Thyroid gland (tissue), 4 donors: ENCODE data around the gene VHLL. TPM values are rescaled to one million over a fixed set of nuclear protein-coding genes. Genes with fewer than 3 reads are reported as not detected.

Source experiments
- DNase-seq, 2 donors: peaks; one replicate each; pipeline ENCODE4 v3.0.0-alpha.2; 2019
- H3K27ac ChIP-seq, 3 donors: fragments of 200-600 bp; sonication (generic); 1 replicate in 2 of 3; 2 replicates in 1 of 3; pipeline ENCODE4 v1.5.1; 2016 to 2019; ENCODE audit warnings: mild to moderate bottlenecking in 1 of 3, moderate library complexity in 1 of 3
- H3K27me3 ChIP-seq: fragments of 200-600 bp; sonication (generic); one replicate; pipeline ENCODE4 v1.5.1; 2019
- H3K36me3 ChIP-seq, 2 donors: fragments of 200-600 bp; sonication (generic); one replicate each; pipeline ENCODE4 v1.5.1; 2016 to 2019
- H3K4me1 ChIP-seq, 2 donors: fragments of 200-600 bp; sonication (generic); one replicate each; pipeline ENCODE4 v1.5.1; 2017 to 2019
- H3K4me3 ChIP-seq, 3 donors: fragments of 200-600 bp; sonication (generic); replicated peaks in 1 of 3; 1 replicate in 2 of 3; 2 replicates in 1 of 3; pipeline ENCODE4 v1.5.1; 2016; ENCODE audit warnings: mild to moderate bottlenecking in 1 of 3
- H3K9me3 ChIP-seq: fragments of 200-600 bp; sonication (generic); one replicate; pipeline ENCODE4 v1.5.1; 2017
- POLR2A ChIP-seq, 2 donors: fragments of 450-650 bp; IDR thresholded peaks; one replicate each; pipeline ENCODE4 v1.6.1; 2017; ENCODE audit warnings: antibody characterized with exemption in 2 of 2, mild to moderate bottlenecking in 2 of 2, moderate library complexity in 1 of 2
- WGBS, 2 donors: methylation state at CpG; one replicate each; pipeline ENCODE4 v1.1.5; 2017; 5-methylcytosine and 5-hydroxymethylcytosine counted together
- intact Hi-C: fragments of 100-400 bp; cut with DNase I; formaldehyde crosslinking; loops from one replicate; pipeline ENCODE4 v1.15.1; 2023
- total RNA-seq, 4 donors: library from RNA; depleted of rRNA; stranded (reverse); fragments of >200 nt; gene quantifications; one replicate each; pipeline ENCODE4 v1.2.3, GENCODE V29; 2016
- TF ChIP-seq, protein P1 (sequence below), 6 experiments: fragments of 200-600 bp in 3 of 6; fragments of 450-650 bp in 3 of 6; sonication (generic) in 3 of 6; IDR thresholded peaks; one replicate each; pipeline ENCODE4 v1.5.1; 2016 to 2019; ENCODE audit warnings: antibody characterized with exemption in 6 of 6, mild to moderate bottlenecking in 2 of 6, inconsistent platforms in 1 of 6, moderate library complexity in 1 of 6

VHLL gene
- total RNA-seq, 4 donors from 2014 or later = not detected

DNA sequence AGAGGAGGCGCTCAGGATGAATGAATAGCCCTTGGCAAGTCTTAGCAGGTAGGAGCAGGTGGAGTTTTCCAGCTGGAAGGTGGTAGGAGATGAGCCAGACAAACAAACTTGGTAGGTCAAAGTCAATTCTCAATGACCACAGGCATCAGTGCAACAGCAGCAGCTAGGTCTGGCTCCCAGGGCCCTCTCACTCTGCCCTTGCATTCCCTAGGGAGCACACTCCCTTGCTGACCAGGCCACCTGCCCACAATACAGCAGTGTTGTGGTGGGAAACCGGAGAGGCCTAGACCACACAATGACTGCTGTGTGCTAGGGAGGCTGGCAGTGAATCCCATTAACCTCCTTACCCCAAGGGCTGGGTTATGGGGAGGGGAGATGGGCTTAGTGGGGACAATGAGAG is 38.2 kb downstream of the VHLL start:
- Histone ChIP-seq H3K36me3 (peaks cover 77 to 78% of the 10 kb centered on the region in 2 donors), H3K9me3 (no peaks in the 10 kb centered on the region), H3K4me1 (no peaks in the 10 kb centered on the region), H3K27ac (no peak overlapping the region), H3K4me3 (no peak overlapping the region), H3K27me3 (no peaks in the 10 kb centered on the region)
- WGBS, 2 donors = 93 to 100% methylated on average over 2 of the region's 2 CpGs
- DNase-seq = no peak
- TF ChIP-seq POLR2A (IDR thresholded peaks at IDR 0.05) = no peak
- TF ChIP-seq, protein P1, sequence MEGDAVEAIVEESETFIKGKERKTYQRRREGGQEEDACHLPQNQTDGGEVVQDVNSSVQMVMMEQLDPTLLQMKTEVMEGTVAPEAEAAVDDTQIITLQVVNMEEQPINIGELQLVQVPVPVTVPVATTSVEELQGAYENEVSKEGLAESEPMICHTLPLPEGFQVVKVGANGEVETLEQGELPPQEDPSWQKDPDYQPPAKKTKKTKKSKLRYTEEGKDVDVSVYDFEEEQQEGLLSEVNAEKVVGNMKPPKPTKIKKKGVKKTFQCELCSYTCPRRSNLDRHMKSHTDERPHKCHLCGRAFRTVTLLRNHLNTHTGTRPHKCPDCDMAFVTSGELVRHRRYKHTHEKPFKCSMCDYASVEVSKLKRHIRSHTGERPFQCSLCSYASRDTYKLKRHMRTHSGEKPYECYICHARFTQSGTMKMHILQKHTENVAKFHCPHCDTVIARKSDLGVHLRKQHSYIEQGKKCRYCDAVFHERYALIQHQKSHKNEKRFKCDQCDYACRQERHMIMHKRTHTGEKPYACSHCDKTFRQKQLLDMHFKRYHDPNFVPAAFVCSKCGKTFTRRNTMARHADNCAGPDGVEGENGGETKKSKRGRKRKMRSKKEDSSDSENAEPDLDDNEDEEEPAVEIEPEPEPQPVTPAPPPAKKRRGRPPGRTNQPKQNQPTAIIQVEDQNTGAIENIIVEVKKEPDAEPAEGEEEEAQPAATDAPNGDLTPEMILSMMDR (IDR thresholded peaks at IDR 0.05) = no peak
- intact Hi-C loops = no loop called here

DNA sequence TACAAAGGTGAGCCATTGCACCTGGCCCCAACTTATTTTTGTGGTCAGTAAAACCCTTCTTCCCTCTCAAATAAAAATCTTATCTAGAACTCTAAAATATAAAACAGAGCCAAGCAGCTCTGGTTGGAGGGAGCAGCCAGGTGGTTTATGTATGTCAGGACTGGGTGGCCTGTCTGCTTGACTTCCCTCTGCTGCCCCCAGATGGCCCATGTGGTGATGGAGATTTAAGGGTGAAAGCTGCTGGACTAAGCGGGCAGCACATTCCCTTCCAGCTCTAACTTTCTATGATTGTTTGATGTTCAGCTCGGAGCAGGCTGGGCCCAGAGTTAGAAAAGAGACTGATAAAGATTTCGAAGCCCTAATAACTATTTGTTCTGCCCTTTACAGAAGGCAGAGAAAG is 39.3 kb downstream of the VHLL start:
- TF ChIP-seq, protein P1 (IDR thresholded peaks at IDR 0.05) = no peak
- no peak for TF ChIP-seq POLR2A (IDR thresholded peaks at IDR 0.05)
- WGBS, 2 donors = 86 to 92% methylated on average over 3 of the region's 3 CpGs
- Histone ChIP-seq H3K27ac (no peak overlapping the region), H3K27me3 (no peaks in the 10 kb centered on the region), H3K4me3 (no peak overlapping the region), H3K4me1 (no peaks in the 10 kb centered on the region), H3K36me3 (peaks cover 68 to 79% of the 10 kb centered on the region in 2 donors), H3K9me3 (no peaks in the 10 kb centered on the region)
- DNase-seq = no peak
- intact Hi-C loops = no loop called here

DNA sequence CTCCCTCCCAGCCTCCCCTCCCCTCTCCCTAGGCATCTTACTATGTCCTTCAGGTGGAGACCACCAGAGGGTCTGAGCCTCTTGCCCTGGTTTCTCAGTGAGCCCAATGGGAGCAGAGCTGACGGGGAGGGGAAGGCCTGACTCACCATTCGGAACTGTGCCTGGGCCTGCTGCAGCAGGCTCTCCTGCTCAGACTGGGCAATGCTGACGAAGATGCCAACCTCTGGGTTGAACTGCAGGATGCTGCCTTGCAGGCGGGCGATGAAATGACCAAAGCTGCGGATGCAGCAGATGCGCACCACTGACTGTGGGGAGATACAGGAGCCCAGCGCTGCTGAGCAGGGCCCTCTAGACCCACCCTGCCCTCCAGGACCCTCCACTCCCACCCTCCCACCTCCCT is 40.2 kb downstream of the VHLL start:
- TF ChIP-seq, protein P1 (IDR thresholded peaks at IDR 0.05) = no peak
- no peak for TF ChIP-seq POLR2A (IDR thresholded peaks at IDR 0.05)
- Histone ChIP-seq H3K27ac (no peak overlapping the region), H3K4me3 (no peak overlapping the region), H3K9me3 (no peaks in the 10 kb centered on the region), H3K27me3 (no peaks in the 10 kb centered on the region), H3K4me1 (no peaks in the 10 kb centered on the region), H3K36me3 (peaks cover 64 to 80% of the 10 kb centered on the region in 2 donors)
- intact Hi-C loops = no loop called here
- DNase-seq = no peak
- WGBS, 2 donors = 99 to 100% methylated on average over 2 to 8 of the region's 8 CpGs

DNA sequence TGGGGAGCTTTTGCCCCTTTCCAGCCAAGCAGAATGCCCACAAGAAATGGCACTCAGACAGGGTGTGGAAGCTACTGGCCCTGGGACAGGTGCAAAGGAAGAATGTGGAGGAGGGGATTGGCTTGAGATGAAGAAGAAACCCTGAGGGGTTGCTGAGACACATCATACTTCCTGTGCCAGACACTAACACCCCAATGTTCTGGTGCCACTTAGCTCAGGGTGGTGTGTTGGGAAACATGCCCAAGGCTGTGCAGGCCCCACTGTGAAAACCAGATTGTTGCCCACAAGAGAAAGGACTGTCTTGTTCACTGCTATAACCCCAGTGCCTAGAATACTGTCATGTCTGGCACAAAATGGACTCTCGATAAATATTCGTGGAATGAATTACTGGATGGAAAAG is 41.4 kb downstream of the VHLL start:
- intact Hi-C loops = no loop called here
- Histone ChIP-seq H3K27me3 (no peaks in the 10 kb centered on the region), H3K9me3 (no peaks in the 10 kb centered on the region), H3K4me3 (no peak overlapping the region), H3K27ac (no peak overlapping the region), H3K4me1 (no peaks in the 10 kb centered on the region), H3K36me3 (peaks cover 67 to 83% of the 10 kb centered on the region in 2 donors)
- no peak for DNase-seq
- TF ChIP-seq POLR2A (IDR thresholded peaks at IDR 0.05) = no peak
- TF ChIP-seq, protein P1 (IDR thresholded peaks at IDR 0.05) = no peak
- 96 to 97% methylated on average over 2 of the region's 2 CpGs for WGBS, 2 donors

- Histone ChIP-seq H3K4me3 (no peak overlapping the region), H3K36me3 (peaks cover 63 to 72% of the 10 kb centered on the region in 2 donors), H3K27me3 (no peaks in the 10 kb centered on the region), H3K4me1 (no peaks in the 10 kb centered on the region), H3K9me3 (no peaks in the 10 kb centered on the region), H3K27ac (no peak overlapping the region)
- intact Hi-C loops = no loop called here
- WGBS, 2 donors = 96 to 97% methylated on average over 3 of the region's 3 CpGs
- TF ChIP-seq, protein P1 (IDR thresholded peaks at IDR 0.05) = no peak
- no peak for TF ChIP-seq POLR2A (IDR thresholded peaks at IDR 0.05)
- no peak for DNase-seq
Measured at GRCh38 chr1:156253634-156254033, 45.5 kb downstream of the VHLL start.
